GM12878 (cell line): ENCODE data around the gene FOSB. TPM values are rescaled to one million over a fixed set of nuclear protein-coding genes. Genes with fewer than 3 reads are reported as not detected.

Source experiments
- ATAC-seq: fragments of 200-7000 bp; cut with Tn5 transposase; 3 replicates; pipeline ENCODE4 v1.9.1; 2020; ENCODE audit warnings: mild to moderate bottlenecking, moderate library complexity
- BruUV-seq: library from RNA; stranded (reverse); fragments of 400-500 nt; replicated peaks from 2 replicates; lab custom pipeline; 2021; lab: Mats Ljungman, UMichigan
- CTCF ChIA-PET: fragments of 300-600 bp; sonication (Branson Sonifier 250); formaldehyde crosslinking; extraction: SDS; loops from one replicate; lab custom pipeline; 2021; ENCODE audit warnings: inconsistent platforms; lab: Yijun Ruan, JAX
- POLR2A ChIA-PET: fragments of 350-600 bp; formaldehyde crosslinking; extraction: SDS; loops from one replicate; lab custom pipeline; 2021; ENCODE audit warnings: inconsistent platforms; lab: Charles Lee
- RAD21 ChIA-PET: fragments of 300-600 bp; sonication (Branson Sonifier 250); formaldehyde crosslinking; loops from one replicate; lab custom pipeline; 2023; ENCODE audit warnings: antibody characterized with exemption; ENCODE audit not compliant: unreplicated experiment; lab: Charles Lee
- SMC1A ChIA-PET: fragments of 300-600 bp; sonication (Branson Sonifier 250); formaldehyde crosslinking; loops from one replicate; lab custom pipeline; 2023; ENCODE audit not compliant: unreplicated experiment, uncharacterized antibody; lab: Charles Lee
- DNase-seq: peaks from one replicate; pipeline ENCODE4 v3.0.0-alpha.2; 2011; ENCODE audit warnings: low read depth, low spot score
- FAIRE-seq: peaks from 3 replicates; lab custom pipeline; 2011; peaks lifted over from hg19 to GRCh38; lab: Jason Lieb, UNC
- H2AFZ ChIP-seq: 2 replicates; pipeline ENCODE4 v1.6.0; 2011; ENCODE audit warnings: low read depth, low read length, control low read depth; ENCODE audit not compliant: control insufficient read depth
- H3K27ac ChIP-seq: 2 replicates; pipeline ENCODE4 v1.5.1; 2011; ENCODE audit warnings: control low read depth; ENCODE audit not compliant: control insufficient read depth, insufficient read depth
- H3K27me3 ChIP-seq, 2 experiments: replicated peaks in 1 of 2; 2 replicates each; pipeline versions ENCODE4 v1.6.0 to v1.6.1; 2011; ENCODE audit warnings: low read length in 1 of 2; ENCODE audit not compliant: control insufficient read depth in 2 of 2, insufficient read depth in 2 of 2
- H3K36me3 ChIP-seq, 2 experiments: 2 replicates each; pipeline ENCODE4 v1.5.1; 2011; ENCODE audit warnings: low read length in 1 of 2; ENCODE audit not compliant: control insufficient read depth in 2 of 2, insufficient read depth in 2 of 2
- H3K4me1 ChIP-seq: 2 replicates; pipeline ENCODE4 v1.6.1; 2011; ENCODE audit warnings: mild to moderate bottlenecking, low read length, moderate library complexity, mixed read lengths; ENCODE audit not compliant: control insufficient read depth, insufficient read depth
- H3K4me2 ChIP-seq: 2 replicates; pipeline ENCODE4 v1.6.0; 2011; ENCODE audit warnings: control low read depth; ENCODE audit not compliant: control insufficient read depth, insufficient read depth
- H3K4me3 ChIP-seq: fragments of 200-600 bp; sonication (generic); 2 replicates; pipeline ENCODE4 v1.5.1; 2016
- H3K79me2 ChIP-seq: 2 replicates; pipeline ENCODE4 v1.6.0; 2011; ENCODE audit warnings: low read length; ENCODE audit not compliant: control insufficient read depth, insufficient read depth
- H3K9ac ChIP-seq: 2 replicates; pipeline ENCODE4 v1.8.0; 2011; ENCODE audit warnings: low read length, control low read depth, mixed read lengths; ENCODE audit not compliant: control insufficient read depth, insufficient read depth
- H3K9me3 ChIP-seq: replicated peaks from 3 replicates; pipeline ENCODE4 v1.5.1; 2011; ENCODE audit warnings: mild to moderate bottlenecking, low read length; ENCODE audit not compliant: control insufficient read depth, insufficient read depth
- H4K20me1 ChIP-seq: 2 replicates; pipeline ENCODE4 v1.6.0; 2011; ENCODE audit not compliant: control insufficient read depth, insufficient read depth
- CHD1 ChIP-seq: IDR thresholded peaks from 2 replicates; pipeline ENCODE4 v1.6.1; 2012; ENCODE audit warnings: low read depth, low read length, improper control_type of control experiment
- CHD2 ChIP-seq: IDR thresholded peaks from 2 replicates; pipeline ENCODE4 v1.6.1; 2011; ENCODE audit warnings: low read depth, low read length, improper control_type of control experiment, borderline replicate concordance
- CREM ChIP-seq: IDR thresholded peaks from 2 replicates; pipeline ENCODE4 v1.6.1; 2014; ENCODE audit warnings: antibody characterized with exemption, low read depth
- EP300 ChIP-seq, 2 experiments: fragments of 150-350 bp in 1 of 2; IDR thresholded peaks; 2 replicates each; pipeline ENCODE4 v1.6.1; 2011 to 2012; ENCODE audit warnings: low read depth in 2 of 2, low read length in 2 of 2, borderline replicate concordance in 1 of 2, improper control_type of control experiment in 1 of 2, inconsistent platforms in 1 of 2; ENCODE audit not compliant: control insufficient read depth in 1 of 2
- MYB ChIP-seq: fragments of 150-350 bp; IDR thresholded peaks from 2 replicates; pipeline ENCODE4 v1.6.1; 2014; ENCODE audit warnings: mild to moderate bottlenecking, low read depth, low read length, borderline replicate concordance
- POLR2AphosphoS5 ChIP-seq: IDR thresholded peaks from 2 replicates; pipeline ENCODE4 v1.6.1; 2011; ENCODE audit warnings: mild to moderate bottlenecking, low read length, inconsistent platforms
- TARDBP ChIP-seq: IDR thresholded peaks from 2 replicates; pipeline ENCODE4 v1.6.1; 2016; ENCODE audit warnings: borderline replicate concordance
- YBX1 ChIP-seq: fragments of 450-650 bp; IDR thresholded peaks from 2 replicates; pipeline ENCODE4 v1.6.1; 2016; ENCODE audit warnings: antibody characterized with exemption
- ZZZ3 ChIP-seq: IDR thresholded peaks from 2 replicates; pipeline ENCODE4 v1.6.1; 2011; ENCODE audit warnings: low read depth; ENCODE audit not compliant: control insufficient read depth, insufficient read length
- WGBS: methylation state at CpG from one replicate; pipeline ENCODE4 v1.1.6; 2016; ENCODE audit warnings: low lambda C conversion rate; ENCODE audit not compliant: insufficient replicate concordance, insufficient coverage; ENCODE audit errors: missing lambda C conversion rate; 5-methylcytosine and 5-hydroxymethylcytosine counted together
- in situ Hi-C: fragments of 300-500 bp; cut with MboI; formaldehyde crosslinking; loops from 9 replicates; pipeline ENCODE4 v1.14.3; 2018; ENCODE audit warnings: mixed read lengths
- intact Hi-C: fragments of 100-400 bp; cut with micrococcal nuclease; formaldehyde crosslinking; loops from one replicate; pipeline ENCODE4 v1.14.2; 2022; ENCODE audit not compliant: unreplicated experiment
- polyA plus RNA-seq, 11 experiments: library from polyadenylated mRNA; depleted of rRNA in 4 of 11; unstranded in 6 of 11; stranded (reverse) in 5 of 11; fragments of >200 nt; fragmentation: Nextera tagmentation in 4 of 11; fragmentation: Illumina TruSeq in 1 of 11; extraction: Ambion mirVana in 4 of 11; extraction: Trizol in 1 of 11; gene quantifications; 1 replicate in 1 of 11; 2 replicates in 10 of 11; pipeline versions ENCODE4 v1.2.1 to v1.2.3, GENCODE V29; 2011 to 2016; ENCODE audit warnings: inconsistent platforms in 2 of 11, missing spikeins in 2 of 11, low read depth in 1 of 11
- total RNA-seq, 4 experiments: library from RNA; depleted of rRNA in 3 of 4; stranded (reverse); fragments of >200 nt in 3 of 4; fragmentation: Illumina TruSeq in 1 of 4; extraction: Trizol in 1 of 4; gene quantifications; 2 replicates each; pipeline versions ENCODE4 v1.2.1 to v1.2.3, GENCODE V29; 2013 to 2021
- TF ChIP-seq, protein P1 (sequence below): fragments of 450-650 bp; formaldehyde crosslinking; IDR thresholded peaks from 2 replicates; pipeline ENCODE4 v1.4.0; 2022; ENCODE audit warnings: mild to moderate bottlenecking, moderate library complexity
- TF ChIP-seq, protein P2 (sequence below): IDR thresholded peaks from 2 replicates; pipeline ENCODE4 v1.6.1; 2012; ENCODE audit warnings: low read depth, low read length, improper control_type of control experiment
- TF ChIP-seq, protein P3 (sequence below): fragments of 450-650 bp; IDR thresholded peaks from 2 replicates; pipeline ENCODE4 v1.6.1; 2017; ENCODE audit warnings: low read depth, mild to moderate bottlenecking, moderate library complexity
- TF ChIP-seq, protein P4 (sequence below): IDR thresholded peaks from 2 replicates; pipeline ENCODE4 v1.6.1; 2011; ENCODE audit warnings: borderline replicate concordance, low read depth, mild to moderate bottlenecking, moderate library complexity, mixed read lengths, low read length; ENCODE audit not compliant: insufficient read depth; ENCODE audit errors: extremely low read length

Gene FOSB
- total and polyA plus RNA-seq, 10 of the 15 experiments (the other 5 are each of a cell fraction or from before 2014, with no cell fraction given), result 0.06 to 0.56 (median 0.26) TPM

DNA sequence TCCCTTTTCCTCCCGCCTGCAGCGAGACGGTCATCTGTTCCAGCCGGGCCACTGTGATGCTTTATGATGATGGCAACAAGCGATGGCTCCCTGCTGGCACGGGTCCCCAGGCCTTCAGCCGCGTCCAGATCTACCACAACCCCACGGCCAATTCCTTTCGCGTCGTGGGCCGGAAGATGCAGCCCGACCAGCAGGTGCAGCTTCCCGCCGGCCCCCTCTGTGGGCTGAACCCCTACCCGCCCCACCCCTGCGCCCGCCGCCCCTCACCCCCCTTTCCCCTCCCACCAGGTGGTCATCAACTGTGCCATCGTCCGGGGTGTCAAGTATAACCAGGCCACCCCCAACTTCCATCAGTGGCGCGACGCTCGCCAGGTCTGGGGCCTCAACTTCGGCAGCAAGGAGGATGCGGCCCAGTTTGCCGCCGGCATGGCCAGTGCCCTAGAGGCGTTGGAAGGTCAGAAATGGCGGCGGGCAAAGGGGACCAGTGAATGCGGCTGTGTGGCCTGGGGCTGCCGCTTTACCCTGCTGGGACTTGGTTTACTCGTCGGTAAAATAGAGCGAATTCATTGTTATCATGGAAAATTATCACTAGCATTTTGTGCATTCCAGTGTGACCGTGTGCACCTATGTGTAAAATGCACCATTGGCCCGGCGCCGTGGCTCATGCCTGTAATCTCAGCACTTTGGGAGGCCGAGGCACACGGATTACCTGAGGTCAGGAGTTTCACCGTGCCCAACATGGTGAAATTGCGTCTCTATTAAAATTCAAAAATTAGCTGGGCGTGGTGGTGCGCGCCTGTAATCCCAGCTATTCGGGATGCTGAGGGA, 50.1 kb downstream of the FOSB start:
- ChIA-PET CTCF (no interaction called here), SMC1A (no interaction called here), RAD21 (interaction anchor here (1.1 kb wide), 1 partner anchor 128 kb away, joined by 3 read pairs; no protein-coding TSS in a partner anchor), POLR2A (no interaction called here)
- FAIRE-seq (no peak), ATAC-seq (no peak), DNase-seq (no peak)
- H3K9me3 ChIP-seq, result no peaks in the 10 kb centered on the region
- 94% methylated on average over 30 of the region's 50 CpGs for WGBS
- H3K79me2 ChIP-seq, result peaks cover 39% of the 10 kb centered on the region
- in situ Hi-C loops (no loop called here), intact Hi-C loops (no loop called here)
- no peaks in the 10 kb centered on the region for H4K20me1 ChIP-seq
- BruUV-seq, result no TSS peak
- no peak overlapping the region for H3K27ac ChIP-seq
- H3K36me3 ChIP-seq, result peaks cover 17 to 33% of the 10 kb centered on the region in 2 experiments
- no peaks in the 10 kb centered on the region for H3K27me3 ChIP-seq
- H3K4me2 ChIP-seq, result no peak overlapping the region
- H3K4me1 ChIP-seq, result peaks cover 31% of the 10 kb centered on the region
- no peak overlapping the region for H2AFZ ChIP-seq
- H3K9ac ChIP-seq, result no peak overlapping the region
- H3K4me3 ChIP-seq, result no peak overlapping the region
- TF ChIP-seq YBX1, result no peak
- TF ChIP-seq POLR2AphosphoS5, result no peak
- TF ChIP-seq CREM, result no peak
- TF ChIP-seq ZZZ3, result no peak
- TF ChIP-seq, protein P1, sequence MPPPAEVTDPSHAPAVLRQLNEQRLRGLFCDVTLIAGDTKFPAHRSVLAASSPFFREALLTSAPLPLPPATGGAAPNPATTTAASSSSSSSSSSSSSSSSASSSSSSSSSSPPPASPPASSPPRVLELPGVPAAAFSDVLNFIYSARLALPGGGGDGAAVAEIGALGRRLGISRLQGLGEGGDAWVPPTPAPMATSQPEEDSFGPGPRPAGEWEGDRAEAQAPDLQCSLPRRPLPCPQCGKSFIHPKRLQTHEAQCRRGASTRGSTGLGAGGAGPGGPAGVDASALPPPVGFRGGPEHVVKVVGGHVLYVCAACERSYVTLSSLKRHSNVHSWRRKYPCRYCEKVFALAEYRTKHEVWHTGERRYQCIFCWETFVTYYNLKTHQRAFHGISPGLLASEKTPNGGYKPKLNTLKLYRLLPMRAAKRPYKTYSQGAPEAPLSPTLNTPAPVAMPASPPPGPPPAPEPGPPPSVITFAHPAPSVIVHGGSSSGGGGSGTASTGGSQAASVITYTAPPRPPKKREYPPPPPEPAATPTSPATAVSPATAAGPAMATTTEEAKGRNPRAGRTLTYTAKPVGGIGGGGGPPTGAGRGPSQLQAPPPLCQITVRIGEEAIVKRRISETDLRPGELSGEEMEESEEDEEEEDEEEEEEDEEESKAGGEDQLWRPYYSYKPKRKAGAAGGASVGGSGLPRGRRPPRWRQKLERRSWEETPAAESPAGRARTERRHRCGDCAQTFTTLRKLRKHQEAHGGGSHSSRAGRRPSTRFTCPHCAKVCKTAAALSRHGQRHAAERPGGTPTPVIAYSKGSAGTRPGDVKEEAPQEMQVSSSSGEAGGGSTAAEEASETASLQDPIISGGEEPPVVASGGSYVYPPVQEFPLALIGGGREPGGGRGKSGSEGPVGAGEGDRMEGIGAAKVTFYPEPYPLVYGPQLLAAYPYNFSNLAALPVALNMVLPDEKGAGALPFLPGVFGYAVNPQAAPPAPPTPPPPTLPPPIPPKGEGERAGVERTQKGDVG, result no peak
- TF ChIP-seq, protein P2, sequence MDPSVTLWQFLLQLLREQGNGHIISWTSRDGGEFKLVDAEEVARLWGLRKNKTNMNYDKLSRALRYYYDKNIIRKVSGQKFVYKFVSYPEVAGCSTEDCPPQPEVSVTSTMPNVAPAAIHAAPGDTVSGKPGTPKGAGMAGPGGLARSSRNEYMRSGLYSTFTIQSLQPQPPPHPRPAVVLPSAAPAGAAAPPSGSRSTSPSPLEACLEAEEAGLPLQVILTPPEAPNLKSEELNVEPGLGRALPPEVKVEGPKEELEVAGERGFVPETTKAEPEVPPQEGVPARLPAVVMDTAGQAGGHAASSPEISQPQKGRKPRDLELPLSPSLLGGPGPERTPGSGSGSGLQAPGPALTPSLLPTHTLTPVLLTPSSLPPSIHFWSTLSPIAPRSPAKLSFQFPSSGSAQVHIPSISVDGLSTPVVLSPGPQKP, result no peak
- TF ChIP-seq TARDBP, result no peak
- TF ChIP-seq MYB, result no peak
- TF ChIP-seq, protein P3, sequence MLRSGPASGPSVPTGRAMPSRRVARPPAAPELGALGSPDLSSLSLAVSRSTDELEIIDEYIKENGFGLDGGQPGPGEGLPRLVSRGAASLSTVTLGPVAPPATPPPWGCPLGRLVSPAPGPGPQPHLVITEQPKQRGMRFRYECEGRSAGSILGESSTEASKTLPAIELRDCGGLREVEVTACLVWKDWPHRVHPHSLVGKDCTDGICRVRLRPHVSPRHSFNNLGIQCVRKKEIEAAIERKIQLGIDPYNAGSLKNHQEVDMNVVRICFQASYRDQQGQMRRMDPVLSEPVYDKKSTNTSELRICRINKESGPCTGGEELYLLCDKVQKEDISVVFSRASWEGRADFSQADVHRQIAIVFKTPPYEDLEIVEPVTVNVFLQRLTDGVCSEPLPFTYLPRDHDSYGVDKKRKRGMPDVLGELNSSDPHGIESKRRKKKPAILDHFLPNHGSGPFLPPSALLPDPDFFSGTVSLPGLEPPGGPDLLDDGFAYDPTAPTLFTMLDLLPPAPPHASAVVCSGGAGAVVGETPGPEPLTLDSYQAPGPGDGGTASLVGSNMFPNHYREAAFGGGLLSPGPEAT, result no peak
- TF ChIP-seq CHD2, result no peak
- no peak for TF ChIP-seq EP300 (IDR thresholded peaks at IDR 0.05; ENCODE audit: borderline replicate concordance in 1 of 2, control insufficient read depth in 1 of 2, low read depth in 2 of 2, low read length in 2 of 2)
- TF ChIP-seq, protein P4, sequence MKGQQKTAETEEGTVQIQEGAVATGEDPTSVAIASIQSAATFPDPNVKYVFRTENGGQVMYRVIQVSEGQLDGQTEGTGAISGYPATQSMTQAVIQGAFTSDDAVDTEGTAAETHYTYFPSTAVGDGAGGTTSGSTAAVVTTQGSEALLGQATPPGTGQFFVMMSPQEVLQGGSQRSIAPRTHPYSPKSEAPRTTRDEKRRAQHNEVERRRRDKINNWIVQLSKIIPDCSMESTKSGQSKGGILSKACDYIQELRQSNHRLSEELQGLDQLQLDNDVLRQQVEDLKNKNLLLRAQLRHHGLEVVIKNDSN, result no peak
- TF ChIP-seq CHD1, result no peak
